Measurements from ENCODE around the gene JARID2. TPM values are rescaled to one million over a fixed set of nuclear protein-coding genes. Genes with fewer than 3 reads are reported as not detected.
A peak's percentile ranks its signal among the peaks of the same experiment; 100 is the strongest.

Gene JARID2
- total and polyA plus RNA-seq, 2 of the 13 experiments (the other 11 are each of a cell fraction or from before 2014, with no cell fraction given) = 7.5 to 10.3 TPM

GRCh38 chr6:15227827-15228318, 18.0 kb upstream of the JARID2 start:
- Histone ChIP-seq H4K20me1 (ENCODE audit: insufficient read depth, low read length) (no peaks in the 10 kb centered on the region), H2AFZ (ENCODE audit: low read length) (no peak overlapping the region), H3K79me2 (ENCODE audit: insufficient read depth, low read length) (no peaks in the 10 kb centered on the region), H3K4me2 (ENCODE audit: low read depth, low read length) (no peak overlapping the region), H3K4me1 (ENCODE audit: insufficient read depth, low read length) (0 out of 2 replicates have a peak, but pooled peaks cover 6% of the 10 kb centered on the region), H3K9me3 (ENCODE audit: low read length) (no peaks in the 10 kb centered on the region), H3K9ac (ENCODE audit: insufficient read depth, low read depth, low read length) (no peak overlapping the region), H3K27me3 (ENCODE audit: control insufficient read depth in 1 of 2, insufficient read depth in 2 of 2, low read length in 2 of 2) (peaks cover 2 to 3% of the 10 kb centered on the region in 2 experiments; a peak in 3 of 5 replicates), H3K27ac (ENCODE audit: extremely low read length, insufficient read depth, low read length) (no peak overlapping the region), H3K36me3 (replicated peaks in 1 of 2; ENCODE audit: control insufficient read depth in 1 of 2, insufficient read depth in 2 of 2, low read length in 2 of 2) (no peaks in the 10 kb centered on the region), H3K4me3 (replicated peaks in 1 of 3; ENCODE audit: insufficient read depth in 1 of 3, low read depth in 2 of 3, low read length in 3 of 3) (no peak overlapping the region)
- ChIA-PET CTCF (ENCODE audit: low intra/inter-chr PET ratio, low total read pairs) (no interaction called here), POLR2A (no interaction called here)
- peak; percentile 59 for TF ChIP-seq ZNF629 (CRISPR knock-in tag; conservative IDR thresholded peaks at IDR 0.05)
- TF ChIP-seq, protein P1, sequence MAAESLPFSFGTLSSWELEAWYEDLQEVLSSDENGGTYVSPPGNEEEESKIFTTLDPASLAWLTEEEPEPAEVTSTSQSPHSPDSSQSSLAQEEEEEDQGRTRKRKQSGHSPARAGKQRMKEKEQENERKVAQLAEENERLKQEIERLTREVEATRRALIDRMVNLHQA (CRISPR knock-in tag; IDR thresholded peaks at IDR 0.05) = no peak
- peak; percentile 27; the same call in 1 of the 3 replicates for ATAC-seq
- in situ Hi-C loops (cut with HindIII; ENCODE audit: extremely low pct_ligation_motif_present, low pct_unique_long_range_greater_than_20kb) = loop anchor here (25.0 kb wide), 1 partner anchor 1016 kb away; no protein-coding TSS in a partner anchor
- intact Hi-C loops (cut with micrococcal nuclease; ENCODE audit: unreplicated experiment) = no loop called here
- DNase-seq (ENCODE audit: low spot score) = no peak
- no peak for FAIRE-seq
- WGBS (ENCODE audit: low lambda C conversion rate) = 57% methylated on average over 7 of the region's 7 CpGs
- no TSS peak for BruUV-seq (replicated peaks)

- FAIRE-seq = no peak
- no peaks in the 10 kb centered on the region for H3K36me3 ChIP-seq (replicated peaks in 1 of 2; ENCODE audit: control insufficient read depth in 1 of 2, insufficient read depth in 2 of 2, low read length in 2 of 2)
- BruUV-seq (replicated peaks) = no TSS peak
- H3K9ac ChIP-seq (ENCODE audit: insufficient read depth, low read depth, low read length) = no peak overlapping the region
- H3K27ac ChIP-seq (ENCODE audit: extremely low read length, insufficient read depth, low read length) = no peak overlapping the region
- 0 out of 2 replicates have a peak, but pooled peaks cover 6% of the 10 kb centered on the region for H3K4me1 ChIP-seq (ENCODE audit: insufficient read depth, low read length)
- in situ Hi-C loops (cut with HindIII; ENCODE audit: extremely low pct_ligation_motif_present, low pct_unique_long_range_greater_than_20kb) (loop anchor here (25.0 kb wide), 1 partner anchor 1019 kb away; no protein-coding TSS in a partner anchor), intact Hi-C loops (cut with micrococcal nuclease; ENCODE audit: unreplicated experiment) (no loop called here)
- no peak overlapping the region for H2AFZ ChIP-seq (ENCODE audit: low read length)
- CTCF ChIA-PET (ENCODE audit: low intra/inter-chr PET ratio, low total read pairs) = no interaction called here
- H4K20me1 ChIP-seq (ENCODE audit: insufficient read depth, low read length) = no peaks in the 10 kb centered on the region
- TF ChIP-seq ZNF121 (CRISPR knock-in tag; IDR thresholded peaks at IDR 0.05) (peak; percentile 81), FOXJ3 (CRISPR knock-in tag; IDR thresholded peaks at IDR 0.05; ENCODE audit: borderline replicate concordance) (no peak)
- no peaks in the 10 kb centered on the region for H3K9me3 ChIP-seq (ENCODE audit: low read length)
- DNase-seq (ENCODE audit: low spot score) = no peak
- no peaks in the 10 kb centered on the region for H3K79me2 ChIP-seq (ENCODE audit: insufficient read depth, low read length)
- no peak overlapping the region for H3K4me3 ChIP-seq (replicated peaks in 1 of 3; ENCODE audit: insufficient read depth in 1 of 3, low read depth in 2 of 3, low read length in 3 of 3)
- no peak overlapping the region for H3K4me2 ChIP-seq (ENCODE audit: low read depth, low read length)
- 21% methylated on average over 3 of the region's 3 CpGs for WGBS (ENCODE audit: low lambda C conversion rate)
- H3K27me3 ChIP-seq (ENCODE audit: control insufficient read depth in 1 of 2, insufficient read depth in 2 of 2, low read length in 2 of 2) = no peaks in the 10 kb centered on the region
- POLR2A ChIA-PET = no interaction called here
- no peak for ATAC-seq
These were observed 15.0 kb upstream of the JARID2 start for GRCh38 chr6:15230827-15231226.

Data from HepG2 (cell line).